Stimulated activated CD4-positive, alpha-beta T cell treated with anti-CD3 and anti-CD28 coated beads, Interleukin-1b, Interleukin-23, amount 100 ng/mL, for 1 hour (primary cell): ENCODE measurements around the gene MINDY4B.

Experiments
- DNase-seq, 2 donors: peaks; one replicate each; pipeline ENCODE4 v3.0.0-alpha.2; 2020; ENCODE audit warnings: low read depth in 2 of 2

The MINDY4B gene

GRCh38 chr3:150844484-150844883, 60.8 kb downstream of the MINDY4B start:
- DNase-seq, result no peak

DNA sequence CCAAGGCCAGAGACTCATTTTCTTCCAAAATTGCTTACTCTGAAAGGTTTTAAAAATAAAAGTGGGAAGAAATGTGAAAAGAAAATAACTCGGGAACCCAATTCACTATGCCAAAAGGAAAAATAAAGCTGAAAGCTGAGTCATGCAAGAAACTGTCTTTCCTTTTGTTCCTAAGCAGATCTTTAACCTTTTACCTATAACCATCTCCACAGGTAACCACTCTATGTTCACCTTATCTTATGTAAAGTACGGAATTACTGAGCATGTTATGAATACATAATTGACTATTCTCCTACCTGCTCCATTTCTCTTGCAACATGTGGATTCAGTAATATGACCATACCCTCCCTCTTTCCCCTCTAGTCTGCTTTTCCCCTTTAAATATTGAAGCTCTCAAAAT, 62.0 kb downstream of the MINDY4B start:
- no peak for DNase-seq

- no peak for DNase-seq
Measured at GRCh38 chr3:150840802-150841515, 64.3 kb downstream of the MINDY4B start.

GRCh38 chr3:150830745-150831144, 74.5 kb downstream of the MINDY4B start:
- DNase-seq, result no peak

- no peak for DNase-seq
Measured at GRCh38 chr3:150830094-150830681, 75.1 kb downstream of the MINDY4B start.

DNA sequence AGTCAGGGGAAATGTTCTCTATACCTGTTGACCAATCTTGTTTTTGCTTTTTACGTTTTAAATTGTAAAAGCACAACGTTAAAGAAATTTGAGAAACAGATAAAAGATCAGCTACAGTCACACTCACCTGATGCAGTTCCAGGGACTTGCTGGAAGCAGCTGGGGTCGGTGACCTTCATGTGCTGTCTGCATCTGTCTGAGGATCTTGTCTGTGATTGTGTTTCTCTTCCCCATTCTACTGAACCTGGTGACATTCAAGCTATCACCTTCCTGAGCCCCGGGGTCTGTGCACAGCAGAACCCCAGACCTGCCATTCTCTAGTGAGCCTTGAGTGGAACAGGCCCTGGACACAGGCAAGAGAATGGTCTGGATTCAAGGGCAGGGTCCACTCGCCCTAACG, 75.8 kb downstream of the MINDY4B start:
- DNase-seq, result no peak

DNA sequence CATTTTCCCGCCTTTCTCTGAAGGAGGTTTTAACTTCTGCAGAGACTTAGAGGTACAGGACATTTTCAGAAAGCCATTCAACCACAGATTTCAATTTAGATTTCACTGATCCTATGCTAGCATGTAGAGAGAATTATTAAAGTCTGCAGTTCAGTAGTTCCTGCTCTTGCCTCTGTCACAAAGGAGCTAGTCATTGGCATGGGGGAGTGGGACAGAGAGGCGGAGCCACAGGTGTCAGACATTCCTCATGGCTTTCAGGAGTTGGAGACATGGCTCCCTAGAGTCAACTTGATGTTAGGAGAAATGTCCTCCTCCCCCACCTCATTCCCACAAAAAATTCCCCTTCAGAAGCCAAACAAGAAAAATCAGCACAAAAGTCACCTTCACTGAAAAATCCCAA, 76.2 kb downstream of the MINDY4B start:
- DNase-seq, result no peak

DNA sequence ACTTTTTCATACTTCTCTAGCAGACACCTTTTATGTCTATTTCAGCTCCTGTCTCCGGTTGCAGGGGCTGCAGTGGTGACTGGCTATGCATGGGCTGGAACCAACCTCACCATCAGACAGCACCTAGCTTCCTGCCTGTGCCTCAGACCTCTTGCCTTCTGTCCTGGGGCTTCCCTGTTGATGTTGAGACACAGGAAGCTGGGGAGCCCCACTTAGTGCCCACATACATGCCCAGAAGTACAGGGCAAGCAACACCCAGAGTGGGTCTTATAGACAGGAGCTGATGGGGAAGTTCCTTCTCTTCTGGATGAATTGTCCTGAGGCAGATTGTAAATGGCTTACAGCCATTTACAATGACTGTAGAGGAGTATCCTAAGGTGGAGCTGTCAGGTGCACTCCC, 77.0 kb downstream of the MINDY4B start:
- DNase-seq, result no peak

DNA sequence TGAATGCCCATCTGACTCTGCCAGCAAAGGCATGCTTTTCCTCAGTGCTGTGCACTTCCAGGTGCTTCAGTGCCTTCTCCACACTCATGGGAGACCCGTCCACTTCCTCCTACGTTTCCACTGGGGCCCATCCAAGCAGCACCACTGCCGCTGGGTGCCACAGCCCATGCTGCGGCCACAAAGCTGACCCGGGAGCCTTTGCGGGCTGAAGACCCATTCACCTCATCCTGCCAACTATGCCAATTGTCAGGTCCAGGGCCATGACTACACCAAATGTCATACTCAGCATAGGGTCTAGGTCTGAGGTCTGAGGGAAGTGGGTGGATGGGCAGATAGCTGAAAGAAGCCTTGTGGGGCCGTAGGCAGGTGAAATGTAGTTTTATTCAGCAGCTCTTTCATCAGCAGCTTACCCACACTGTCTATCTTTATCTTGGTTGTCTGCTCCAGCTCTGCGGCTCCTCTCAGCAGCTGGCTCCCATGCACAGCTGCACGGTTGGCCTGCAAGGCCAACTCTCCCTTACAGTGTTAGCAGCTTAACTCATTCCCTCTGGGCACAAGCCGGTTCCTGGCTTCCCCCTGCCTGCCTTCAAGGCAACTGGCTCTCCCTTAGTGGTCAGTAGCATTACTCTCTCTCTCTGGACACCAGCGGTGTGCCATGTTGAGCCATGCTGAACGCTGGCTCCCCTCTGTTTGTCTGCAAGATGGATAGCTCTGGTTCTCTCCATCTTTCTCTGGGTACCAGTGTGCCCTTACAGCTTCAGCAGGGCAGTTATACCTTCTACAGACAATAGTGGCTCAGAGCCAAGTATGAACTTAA, 78.6 kb downstream of the MINDY4B start:
- DNase-seq, result no peak

- no peak for DNase-seq
Measured at GRCh38 chr3:150825916-150826377, 79.3 kb downstream of the MINDY4B start.

- DNase-seq, result no peak
Measured at GRCh38 chr3:150825192-150825915, 79.9 kb downstream of the MINDY4B start.

- no peak for DNase-seq
Measured at GRCh38 chr3:150823277-150823676, 82.0 kb downstream of the MINDY4B start.

DNA sequence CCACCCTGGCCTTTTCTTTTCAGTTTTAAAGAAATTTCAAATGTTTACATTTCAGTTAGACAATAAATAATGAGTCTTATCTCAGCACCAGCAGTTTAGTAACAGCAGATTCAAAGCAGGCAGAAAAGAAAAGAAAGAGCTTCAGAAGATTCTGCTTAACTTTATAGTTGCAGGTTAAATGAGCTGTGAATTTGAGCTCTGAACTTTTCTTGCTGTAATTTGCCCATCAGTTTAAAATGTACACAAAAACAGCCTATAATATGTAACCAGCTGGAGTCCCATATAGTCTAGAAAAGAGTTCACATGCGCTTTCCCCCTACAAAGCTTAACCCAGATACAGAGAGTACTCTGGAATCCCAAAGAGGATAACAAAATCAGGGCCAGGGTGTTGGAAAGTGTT, 82.6 kb downstream of the MINDY4B start:
- no peak for DNase-seq
